Hepatocyte (in vitro differentiated cells): Measurements from ENCODE around the gene EPHA6.

Experiments
- EZH2 ChIP-seq: fragments of 200-600 bp; sonication (generic); IDR thresholded peaks from 2 replicates; pipeline ENCODE4 v1.6.1; 2016; ENCODE audit warnings: antibody characterized with exemption, mild to moderate bottlenecking, borderline replicate concordance
- TF ChIP-seq, protein P1 (sequence below): fragments of 200-600 bp; sonication (generic); IDR thresholded peaks from 2 replicates; pipeline ENCODE4 v1.5.1; 2016; ENCODE audit warnings: antibody characterized with exemption, mild to moderate bottlenecking; ENCODE audit not compliant: poor library complexity

DNA sequence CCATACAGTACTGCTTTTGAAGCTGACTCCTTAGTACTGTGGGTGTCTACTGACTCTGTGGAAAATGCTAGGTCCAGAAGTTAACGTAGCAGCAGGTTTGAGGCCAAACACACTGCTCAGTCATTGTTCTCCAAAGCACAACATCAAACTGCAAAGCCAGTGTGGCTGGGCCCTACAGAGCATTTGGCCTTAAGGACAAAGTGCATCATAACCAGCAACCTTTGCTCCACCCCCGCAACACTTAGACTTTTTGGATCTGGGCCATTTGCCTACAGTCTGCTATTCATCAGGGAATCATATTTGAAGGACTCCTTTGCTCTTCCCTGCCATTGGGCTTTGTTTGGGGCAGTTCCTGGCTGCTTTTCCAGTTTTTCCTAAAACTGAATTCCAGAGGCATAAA lies 907.1 kb downstream of the EPHA6 start:
- TF ChIP-seq, protein P1, sequence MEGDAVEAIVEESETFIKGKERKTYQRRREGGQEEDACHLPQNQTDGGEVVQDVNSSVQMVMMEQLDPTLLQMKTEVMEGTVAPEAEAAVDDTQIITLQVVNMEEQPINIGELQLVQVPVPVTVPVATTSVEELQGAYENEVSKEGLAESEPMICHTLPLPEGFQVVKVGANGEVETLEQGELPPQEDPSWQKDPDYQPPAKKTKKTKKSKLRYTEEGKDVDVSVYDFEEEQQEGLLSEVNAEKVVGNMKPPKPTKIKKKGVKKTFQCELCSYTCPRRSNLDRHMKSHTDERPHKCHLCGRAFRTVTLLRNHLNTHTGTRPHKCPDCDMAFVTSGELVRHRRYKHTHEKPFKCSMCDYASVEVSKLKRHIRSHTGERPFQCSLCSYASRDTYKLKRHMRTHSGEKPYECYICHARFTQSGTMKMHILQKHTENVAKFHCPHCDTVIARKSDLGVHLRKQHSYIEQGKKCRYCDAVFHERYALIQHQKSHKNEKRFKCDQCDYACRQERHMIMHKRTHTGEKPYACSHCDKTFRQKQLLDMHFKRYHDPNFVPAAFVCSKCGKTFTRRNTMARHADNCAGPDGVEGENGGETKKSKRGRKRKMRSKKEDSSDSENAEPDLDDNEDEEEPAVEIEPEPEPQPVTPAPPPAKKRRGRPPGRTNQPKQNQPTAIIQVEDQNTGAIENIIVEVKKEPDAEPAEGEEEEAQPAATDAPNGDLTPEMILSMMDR: no peak
- TF ChIP-seq EZH2: no peak
